Fibroblast of peridontal ligament (primary cell): ENCODE measurements around the gene SMIM14.
A peak's percentile ranks its signal among the peaks of the same experiment; 100 is the strongest.
"Not testable (repeated sequence)": the region's sequence is repeated elsewhere in the genome, so short reads cannot be mapped to it uniquely, and the experiment has no call there.

Experiments
- DNase-seq: peaks from one replicate; pipeline ENCODE4 v3.0.0-alpha.2; 2010; ENCODE audit errors: extremely low read depth

Gene SMIM14

GRCh38 chr4:39638354-39639239 lies at the start of gene SMIM14:
Gene SMIM14 (minus strand): TSS chr4:39638865. CDS start chr4:39605145, 33,720 bp downstream.
- peak; percentile 96 for DNase-seq

- DNase-seq, result peak; percentile 13
Measured at GRCh38 chr4:39687014-39687413, 48.3 kb upstream of the SMIM14 start.

GRCh38 chr4:39685990-39686389 lies 47.3 kb upstream of the SMIM14 start:
- DNase-seq, result no peak

GRCh38 chr4:39682138-39682537 lies 43.5 kb upstream of the SMIM14 start:
- DNase-seq, result no peak

- DNase-seq, result not testable (repeated sequence)
Measured at GRCh38 chr4:39681003-39681402, 42.3 kb upstream of the SMIM14 start.

- DNase-seq, result not testable (repeated sequence)
Measured at GRCh38 chr4:39675681-39676080, 37.0 kb upstream of the SMIM14 start.

- DNase-seq, result not testable (repeated sequence)
Measured at GRCh38 chr4:39670296-39670695, 31.6 kb upstream of the SMIM14 start.

- no peak for DNase-seq
Measured at GRCh38 chr4:39668887-39669286, 30.2 kb upstream of the SMIM14 start.

GRCh38 chr4:39667706-39668105 lies 29.0 kb upstream of the SMIM14 start:
- no peak for DNase-seq

- peak; percentile 72 for DNase-seq
Measured at GRCh38 chr4:39664828-39665731, 26.4 kb upstream of the SMIM14 start.

GRCh38 chr4:39662683-39663082 lies 24.0 kb upstream of the SMIM14 start:
- DNase-seq, result no peak

- no peak for DNase-seq
Measured at GRCh38 chr4:39660757-39661156, 22.1 kb upstream of the SMIM14 start.

GRCh38 chr4:39660045-39660444 lies 21.4 kb upstream of the SMIM14 start:
- peak; percentile 29 for DNase-seq

GRCh38 chr4:39658756-39659155 lies 20.1 kb upstream of the SMIM14 start:
- peak; percentile 48 for DNase-seq

GRCh38 chr4:39657465-39657864 lies 18.8 kb upstream of the SMIM14 start:
- no peak for DNase-seq

- not testable (repeated sequence) for DNase-seq
Measured at GRCh38 chr4:39656638-39657037, 18.0 kb upstream of the SMIM14 start.

GRCh38 chr4:39655876-39656275 lies 17.2 kb upstream of the SMIM14 start:
- DNase-seq, result peak; percentile 51

GRCh38 chr4:39655211-39655610 lies 16.5 kb upstream of the SMIM14 start:
- DNase-seq, result peak; percentile 77

GRCh38 chr4:39651586-39651985 lies 12.9 kb upstream of the SMIM14 start:
- DNase-seq, result peak; percentile 18

GRCh38 chr4:39649639-39650265 lies 11.1 kb upstream of the SMIM14 start:
- no peak for DNase-seq

- no peak for DNase-seq
Measured at GRCh38 chr4:39648827-39649558, 10.3 kb upstream of the SMIM14 start.
